Activated CD4-positive, alpha-beta T cell treated with anti-CD3 and anti-CD28 coated beads, Interleukin-2, Interleukin-6, amounts not matched to agents 100 ng/mL and 50 ng/mL, durations not matched to agents 16 hours and 8 hours (primary cell): ENCODE data around the gene GHRL.
"Not testable (repeated sequence)": the region's sequence is repeated elsewhere in the genome, so short reads cannot be mapped to it uniquely, and the experiment has no call there.

Source experiments
- DNase-seq: peaks from one replicate; pipeline ENCODE4 v3.0.0-alpha.2; 2020

GHRL gene

DNA sequence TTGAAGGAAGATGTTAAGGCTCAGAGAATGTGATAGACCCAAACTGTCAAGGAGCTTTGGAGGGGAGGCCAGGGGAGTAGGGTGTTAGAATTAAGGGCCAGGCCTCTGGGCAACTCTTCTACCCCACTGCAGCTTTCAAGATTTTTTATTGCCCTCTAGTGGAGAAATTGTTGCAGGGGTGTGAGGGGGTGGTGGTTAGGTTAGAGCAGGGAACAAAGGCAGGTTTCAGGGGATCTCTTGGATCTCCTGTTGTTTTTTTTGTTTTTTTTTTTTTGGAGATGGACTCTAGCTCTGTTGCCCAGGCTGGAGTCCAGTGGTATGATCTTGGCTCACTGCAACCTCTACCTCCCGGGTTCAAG lies 29.6 kb upstream of the GHRL start:
- peak; percentile 61 for DNase-seq

DNA sequence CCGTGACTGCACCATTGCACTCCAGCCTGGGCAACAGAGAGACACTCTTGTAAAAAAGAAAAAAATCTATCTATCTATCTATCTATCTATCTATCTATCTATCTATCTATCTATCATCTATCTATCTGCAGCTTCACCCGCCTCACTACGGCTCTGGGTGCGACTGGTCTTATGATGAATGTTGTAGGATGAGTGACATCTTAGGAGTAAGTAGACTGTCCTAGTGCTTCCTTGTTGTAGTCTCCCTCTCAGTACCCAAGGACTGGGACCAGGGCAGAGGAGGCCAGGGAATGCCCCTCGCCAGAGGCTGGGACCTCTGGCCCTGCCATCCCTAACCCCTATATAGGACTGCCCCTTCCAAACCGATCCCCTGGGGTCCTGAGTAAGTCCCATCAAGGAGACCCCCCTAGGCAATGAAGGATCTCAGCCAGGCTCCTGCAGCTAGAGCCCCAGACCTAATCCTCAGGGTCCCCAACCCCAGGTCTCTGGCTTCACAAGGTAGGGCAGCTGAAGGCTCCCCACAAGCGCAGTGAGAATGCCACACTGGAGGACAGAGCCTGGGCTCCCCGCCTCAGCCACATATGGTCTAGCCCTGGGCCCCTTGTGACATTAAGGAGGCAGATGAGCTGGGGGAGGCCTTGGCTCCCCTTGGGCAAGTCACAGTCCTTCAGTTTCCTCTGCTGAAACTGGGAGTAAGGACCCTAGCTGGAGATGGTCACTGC lies 29.0 kb upstream of the GHRL start:
- DNase-seq, result no peak

DNA sequence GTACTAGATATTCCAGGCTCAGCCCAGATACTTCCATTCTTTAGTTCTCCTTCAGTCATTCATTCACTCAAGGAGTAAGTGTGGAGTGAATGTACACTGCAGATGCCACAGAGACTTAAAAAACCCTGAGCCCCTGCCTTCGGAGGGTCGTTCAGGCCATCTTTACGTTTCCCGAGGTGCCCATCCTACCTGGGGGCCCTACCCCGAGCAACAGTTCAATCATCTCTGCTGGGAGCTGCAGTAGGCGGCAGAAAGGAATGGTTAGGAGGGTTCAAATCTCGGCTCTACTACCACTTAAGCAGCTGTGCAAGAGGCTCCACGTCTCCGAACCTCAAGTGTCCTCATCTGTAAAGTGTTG lies 27.6 kb upstream of the GHRL start:
- no peak for DNase-seq

DNA sequence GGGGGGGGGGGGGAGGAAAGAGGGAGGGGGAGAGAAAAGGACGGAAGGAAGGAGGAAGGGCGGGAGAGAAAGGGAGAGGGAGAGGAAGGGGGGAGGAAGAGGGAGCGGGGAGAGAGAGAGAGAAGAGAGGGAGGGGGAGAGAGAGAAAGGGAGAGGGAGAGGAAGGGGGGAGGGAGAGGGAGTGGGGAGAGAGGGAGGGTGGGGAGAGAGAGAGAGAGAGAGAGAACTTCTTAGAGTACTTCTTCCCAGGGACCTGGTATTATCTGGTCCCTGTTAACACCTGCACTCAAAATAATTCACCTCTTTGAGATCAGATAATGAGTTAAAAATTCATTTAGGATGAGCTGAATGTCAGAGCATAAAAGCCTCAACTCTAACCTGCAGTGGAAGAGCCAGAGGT lies 27.1 kb upstream of the GHRL start:
- no peak for DNase-seq

DNA sequence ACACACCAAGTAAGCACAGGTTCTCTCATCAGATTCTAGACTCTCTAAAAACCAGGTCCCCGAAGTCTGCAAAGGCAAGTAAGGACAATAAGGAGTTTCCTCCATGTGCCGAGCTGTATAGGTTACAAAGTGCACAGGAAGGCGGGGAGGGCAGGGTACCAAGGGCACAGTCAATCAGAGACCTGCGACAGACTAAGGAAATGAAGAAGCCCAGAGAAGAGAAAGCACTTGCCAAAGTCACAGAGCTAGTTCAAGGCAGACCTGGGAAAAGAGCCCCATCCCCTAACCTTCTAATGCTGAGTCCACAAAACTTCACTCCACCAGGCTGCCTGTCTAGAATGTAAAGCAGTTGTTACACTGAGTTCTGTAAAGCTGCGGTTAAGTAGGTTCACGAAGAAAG lies 26.5 kb upstream of the GHRL start:
- peak; percentile 33 for DNase-seq

DNA sequence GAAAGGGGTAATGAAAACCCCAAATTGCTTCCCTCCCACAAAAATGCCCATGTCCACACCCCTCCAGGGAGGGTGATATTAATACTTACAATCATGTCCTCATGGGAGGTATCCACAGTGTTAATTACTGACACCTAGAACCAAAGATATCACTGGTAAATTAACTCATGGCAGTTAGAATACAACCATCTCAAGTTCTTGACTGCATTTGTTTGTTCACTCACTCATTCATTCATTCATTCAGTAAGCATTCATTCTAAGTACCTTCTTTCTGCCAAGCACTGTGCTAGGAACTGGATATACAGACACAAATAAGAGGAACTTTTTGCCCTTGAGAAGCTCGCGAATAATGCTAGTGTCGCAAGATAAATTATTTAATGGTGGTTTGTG lies 25.2 kb upstream of the GHRL start:
- no peak for DNase-seq

DNA sequence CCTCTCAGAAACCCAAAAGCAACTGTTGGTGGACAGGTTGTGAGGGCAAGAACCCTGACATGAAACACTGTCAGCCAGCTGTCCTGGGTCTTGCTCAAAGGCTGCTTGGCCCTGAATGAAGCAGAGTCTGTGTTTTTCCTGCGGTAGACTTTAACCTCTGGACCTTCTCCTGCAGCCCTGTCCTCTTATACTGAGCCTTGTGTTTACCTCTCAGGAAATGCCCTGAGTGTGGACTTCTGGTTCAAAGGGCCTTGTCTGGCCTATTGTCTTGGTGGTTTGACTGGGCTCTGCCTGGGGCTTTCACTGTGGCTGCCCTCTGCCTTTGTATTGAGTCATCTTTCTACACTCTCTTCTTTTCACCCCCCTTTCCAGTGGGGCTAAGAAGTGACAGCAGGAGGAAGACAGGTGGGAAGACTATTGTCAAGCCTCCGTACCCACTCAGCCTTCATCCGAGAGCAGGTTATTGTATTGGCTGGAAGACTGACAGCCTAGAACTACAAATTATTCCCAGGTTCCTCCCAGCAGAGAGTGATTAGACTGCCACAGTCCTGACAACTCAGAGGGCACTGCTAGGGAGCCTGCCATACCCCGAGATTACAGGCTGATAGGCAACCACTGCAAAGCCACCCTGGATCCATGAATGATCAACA lies 24.7 kb upstream of the GHRL start:
- DNase-seq, result no peak

DNA sequence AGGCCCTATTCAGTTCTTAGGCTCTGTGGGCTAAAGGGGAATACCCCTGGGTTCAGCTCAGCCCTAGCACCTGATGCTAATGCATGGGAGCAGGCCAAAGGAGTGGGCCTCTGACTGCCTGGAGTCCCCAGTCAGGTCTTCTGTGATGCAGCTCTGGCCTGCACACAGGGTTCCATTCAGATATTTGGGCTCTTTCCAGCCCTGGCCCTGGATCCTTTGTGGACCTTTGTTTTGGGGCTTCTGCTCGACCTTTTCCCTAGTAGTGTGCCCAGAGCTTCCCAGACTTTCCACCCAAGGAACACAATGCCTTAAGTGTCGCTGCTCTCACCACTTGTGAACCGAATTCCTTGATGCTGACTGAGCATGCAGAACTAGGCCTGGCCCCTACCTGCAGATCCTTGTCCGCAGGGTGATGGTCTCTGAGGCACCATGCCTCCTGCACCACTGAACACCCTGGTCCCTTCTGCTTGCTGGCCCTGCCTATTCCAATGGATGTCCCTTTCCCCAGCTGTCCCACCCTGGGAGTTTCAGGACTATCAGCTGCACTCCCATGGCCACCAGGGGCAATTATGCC lies 23.1 kb upstream of the GHRL start:
- no peak for DNase-seq

DNA sequence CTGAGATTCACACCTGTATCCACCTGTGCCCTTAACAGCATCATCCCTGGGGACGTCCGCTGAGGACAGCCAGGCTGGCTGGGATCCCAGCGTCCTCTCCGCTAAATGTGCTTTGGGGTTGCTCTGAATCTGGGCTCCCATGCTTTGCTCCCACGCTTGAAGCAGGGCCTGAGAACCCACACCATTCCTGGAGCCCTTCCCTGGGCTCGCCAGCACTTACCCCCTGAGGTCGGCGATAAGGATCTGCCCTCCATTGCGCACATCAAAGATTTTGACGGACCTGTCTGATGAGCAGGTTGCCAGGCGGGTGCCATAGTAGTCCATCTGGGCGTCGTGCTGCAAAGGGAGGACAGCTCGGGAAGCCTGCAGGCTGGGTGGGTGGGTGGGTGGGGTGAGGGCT lies 22.4 kb upstream of the GHRL start:
- no peak for DNase-seq

DNA sequence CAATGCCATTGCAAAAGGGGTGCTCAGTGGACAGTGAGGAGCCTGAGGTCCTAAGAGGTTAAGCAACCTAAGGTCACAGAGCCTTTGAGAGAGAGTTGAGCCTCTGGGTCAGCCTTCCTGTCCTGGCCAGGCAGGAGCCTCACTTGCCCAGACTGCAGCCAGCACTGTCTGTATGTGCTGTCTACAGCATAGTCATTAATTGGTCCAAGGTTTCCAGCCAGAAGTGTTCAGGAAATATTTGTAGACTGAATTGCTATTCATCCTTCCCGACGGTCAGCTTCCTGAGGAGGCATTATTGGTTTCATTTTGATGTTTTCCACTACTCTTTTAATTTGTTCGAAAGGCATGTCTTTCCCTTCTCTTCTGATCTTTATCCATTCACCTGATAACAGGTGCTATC lies 20.1 kb upstream of the GHRL start:
- no peak for DNase-seq

DNA sequence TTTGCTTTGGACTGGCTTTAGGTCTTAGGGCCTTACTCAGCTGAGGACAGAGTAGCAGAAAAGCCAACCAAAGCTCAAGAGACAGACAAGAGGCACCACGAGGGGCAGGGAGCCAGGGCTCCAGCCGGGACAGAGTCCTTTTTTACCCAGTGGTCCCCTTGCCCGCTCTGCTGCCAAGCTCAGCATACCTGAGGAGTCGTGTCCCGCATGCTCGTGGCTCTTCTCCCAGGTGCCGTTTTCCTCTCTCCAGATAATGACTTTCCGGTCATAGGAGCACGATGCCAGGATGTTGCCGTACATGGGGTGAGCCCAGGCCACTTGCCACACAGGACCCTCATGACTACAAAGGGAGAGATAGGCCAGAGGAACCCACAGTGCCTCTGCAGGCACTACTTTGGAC lies 19.6 kb upstream of the GHRL start:
- no peak for DNase-seq

DNA sequence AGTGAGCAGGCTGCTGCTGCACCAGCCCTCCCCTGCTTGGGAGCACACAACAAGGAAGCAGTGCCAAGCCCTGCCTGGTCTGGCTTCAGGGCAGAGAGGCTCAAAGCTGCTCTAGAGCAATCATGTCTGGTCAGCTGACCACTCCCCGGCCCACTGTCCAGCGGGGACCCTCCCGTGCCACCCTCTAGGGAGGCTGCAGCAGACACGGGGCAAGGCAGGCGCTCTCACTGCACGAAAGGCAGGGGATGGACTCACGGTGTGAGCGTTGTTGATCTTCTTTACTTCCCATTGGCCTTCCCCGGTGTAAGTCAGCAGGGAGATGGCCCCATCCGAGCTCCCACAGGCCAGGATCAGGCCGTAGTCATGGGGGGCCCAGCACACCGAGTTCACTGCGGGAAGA lies 19.0 kb upstream of the GHRL start:
- DNase-seq, result no peak

DNA sequence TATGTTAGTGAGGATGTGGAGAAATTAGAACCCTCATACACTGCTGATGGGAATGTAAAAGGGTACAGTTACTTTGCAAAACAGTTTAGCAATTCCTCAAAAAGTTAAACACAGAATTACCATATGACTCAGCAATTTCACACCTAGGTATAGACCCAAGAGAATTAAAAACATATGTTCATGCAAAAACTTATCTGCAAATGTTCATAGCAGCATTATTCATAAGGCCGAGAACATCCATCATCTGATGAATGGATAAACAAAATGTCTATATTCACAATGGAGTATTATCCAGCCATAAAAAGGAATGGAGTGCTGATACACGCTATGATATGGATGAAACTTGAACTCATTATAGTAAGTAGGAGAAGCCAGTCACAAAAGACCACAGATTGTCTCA lies 17.8 kb upstream of the GHRL start:
- no peak for DNase-seq

DNA sequence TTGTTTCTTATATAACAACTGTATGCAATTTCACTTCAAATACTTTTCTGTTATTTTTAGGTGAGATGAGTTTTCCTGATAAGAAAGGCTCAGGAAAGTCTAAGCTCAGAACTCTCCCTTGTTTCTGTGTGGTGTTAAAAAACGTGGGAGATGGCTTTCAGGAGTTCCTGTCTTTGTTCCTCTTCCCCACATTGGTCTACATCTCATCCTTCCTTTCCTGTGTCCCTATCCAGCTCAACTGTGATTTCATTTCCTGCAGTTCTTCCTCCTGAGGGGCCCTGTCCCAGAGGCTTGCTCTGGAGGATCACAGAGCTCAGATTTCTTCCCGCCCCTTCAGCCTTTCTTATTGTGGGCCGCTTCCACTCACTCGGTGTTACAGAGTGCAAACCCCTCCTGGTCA lies 17.0 kb upstream of the GHRL start:
- DNase-seq, result no peak

DNA sequence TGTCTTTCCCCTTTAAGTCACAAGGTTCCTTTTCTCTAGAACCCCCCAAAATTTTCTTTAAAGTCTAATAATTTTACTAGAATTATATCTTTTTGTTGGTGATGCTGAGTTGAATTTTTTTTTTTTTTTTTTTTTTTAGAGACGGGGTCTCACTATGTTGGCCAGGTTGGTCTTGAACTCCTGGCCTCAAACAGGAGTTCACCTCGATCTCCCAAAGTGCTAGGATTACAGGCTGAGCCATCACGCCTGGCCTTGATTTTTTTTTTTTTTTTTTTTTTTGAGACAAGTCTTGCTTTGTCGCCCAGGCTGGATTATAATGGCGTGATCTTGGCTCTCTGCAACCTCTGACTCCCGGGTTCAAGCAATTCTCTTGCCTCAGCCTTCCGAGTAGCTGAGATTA lies 15.9 kb upstream of the GHRL start:
- DNase-seq, result no peak

DNA sequence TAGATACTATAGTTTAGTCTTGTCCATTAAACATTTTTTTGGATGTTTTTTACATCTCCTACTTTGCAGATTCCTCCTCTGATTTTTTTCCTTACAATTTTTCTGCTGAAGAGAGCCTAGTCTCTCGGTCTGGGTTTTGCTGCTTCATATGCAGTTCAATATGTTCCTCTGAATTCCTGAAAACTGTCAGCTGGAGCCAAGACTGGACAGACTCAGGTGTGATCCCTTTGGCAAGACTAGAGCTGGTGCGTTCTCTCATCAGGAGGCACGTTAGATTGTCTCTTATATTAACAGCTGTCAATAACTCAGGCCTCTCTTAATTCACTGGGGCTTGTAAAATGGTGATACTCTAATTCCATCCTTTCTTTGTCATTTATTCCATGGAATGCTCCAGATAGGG lies 13.4 kb upstream of the GHRL start:
- no peak for DNase-seq

DNA sequence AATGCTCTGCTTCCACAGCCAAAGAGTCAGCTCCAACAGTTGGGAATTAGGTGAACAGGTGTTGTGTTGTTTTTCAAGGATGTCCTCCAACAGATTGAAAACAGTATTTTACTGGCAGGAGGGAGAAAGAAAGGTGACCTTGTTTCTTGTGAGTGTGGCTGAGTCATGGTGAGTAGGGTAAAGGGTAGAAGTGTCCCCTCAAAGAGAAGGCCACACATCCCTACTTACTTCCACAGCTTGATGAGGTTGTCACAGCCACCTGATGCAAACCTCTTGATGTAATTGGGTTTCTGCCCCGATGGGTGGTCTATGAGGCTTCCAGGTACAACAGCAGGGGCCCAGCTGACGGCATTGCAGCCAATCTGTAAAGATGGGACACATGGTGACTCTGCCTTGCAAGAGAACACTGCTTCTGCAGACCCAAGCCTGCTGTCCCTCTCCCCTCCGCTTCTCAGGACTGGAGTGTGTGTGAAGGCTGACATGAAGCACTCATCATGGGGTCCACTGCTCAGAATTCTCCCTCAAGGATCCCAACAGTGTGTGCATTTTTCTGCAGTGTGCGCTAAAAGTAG lies 12.7 kb upstream of the GHRL start:
- DNase-seq, result no peak

DNA sequence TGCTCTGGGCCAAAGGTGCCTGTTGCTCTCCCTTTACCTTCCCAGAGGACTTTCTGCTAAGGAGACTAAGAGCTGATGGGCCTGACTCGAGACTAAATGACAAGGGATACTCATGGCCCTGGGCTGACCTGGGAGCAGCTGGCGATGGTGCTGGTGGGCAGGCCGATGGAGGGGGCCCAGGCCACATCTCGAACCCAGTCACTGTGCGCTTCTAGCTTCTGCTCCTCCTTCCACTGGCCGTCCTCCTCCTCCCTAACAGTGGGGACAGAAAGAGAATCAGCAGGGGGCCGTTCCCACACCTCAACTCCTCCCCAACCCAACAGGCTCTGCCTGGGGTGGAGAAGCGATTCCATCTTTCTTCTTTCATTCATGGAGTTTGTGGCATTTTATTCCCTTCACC lies 12.2 kb upstream of the GHRL start:
- no peak for DNase-seq

DNA sequence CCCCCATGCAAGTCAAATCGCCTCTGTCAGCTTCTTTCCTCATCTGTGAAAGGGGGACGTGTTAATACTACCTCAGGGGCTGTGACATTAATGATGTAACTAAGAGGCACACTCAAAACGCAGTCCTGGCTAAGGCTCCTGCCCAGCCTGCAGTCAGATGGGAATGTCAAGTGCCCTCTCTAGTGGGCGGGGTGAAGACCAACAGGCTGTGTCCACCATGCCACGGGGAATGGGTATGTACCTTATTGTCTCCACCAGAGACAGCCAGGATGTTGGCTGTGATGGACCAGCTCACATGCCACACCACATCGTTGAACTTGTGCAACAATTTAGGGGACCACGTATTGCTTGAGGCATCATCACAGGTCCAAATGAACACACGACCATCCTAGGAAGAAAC lies 11.0 kb upstream of the GHRL start:
- no peak for DNase-seq

DNA sequence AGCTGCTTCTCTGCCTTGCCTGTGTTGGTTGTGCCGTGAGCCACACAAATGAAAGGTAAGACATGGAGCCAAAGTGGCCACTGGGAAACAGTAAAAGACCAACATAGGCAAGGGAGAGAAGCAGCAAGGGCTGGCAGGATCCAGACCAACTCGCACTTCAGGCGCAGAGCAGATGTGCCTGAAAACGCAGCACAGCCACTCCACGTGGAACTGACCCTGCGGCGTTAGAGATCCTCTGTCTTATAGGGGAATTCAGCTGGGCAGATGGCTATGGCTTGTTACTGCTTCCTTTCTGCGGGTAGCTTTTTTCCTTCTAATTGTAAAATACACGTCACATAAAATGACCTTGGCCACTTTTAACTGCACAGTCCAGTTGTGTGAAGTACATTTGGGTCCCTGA lies 10.4 kb upstream of the GHRL start:
- no peak for DNase-seq

DNA sequence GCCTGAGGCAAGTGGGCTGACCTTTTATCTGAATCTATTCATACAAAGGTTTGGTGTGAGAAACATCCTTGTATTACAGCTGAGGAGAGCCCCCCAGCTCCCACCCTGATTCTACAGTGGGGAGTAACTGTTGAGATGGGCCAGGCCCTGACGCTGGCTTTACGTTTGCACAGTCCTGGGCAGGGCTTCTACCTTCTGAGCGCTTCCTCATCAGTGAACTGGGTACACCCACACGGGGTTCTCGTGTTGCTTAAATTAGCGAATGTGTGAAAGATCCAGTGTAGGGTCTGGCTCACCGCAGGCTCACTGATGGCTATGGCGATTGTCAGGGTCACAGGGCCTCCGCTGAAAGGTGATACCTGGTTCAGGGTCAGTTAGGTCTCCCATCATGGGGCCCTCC lies 7.3 kb upstream of the GHRL start:
- no peak for DNase-seq

DNA sequence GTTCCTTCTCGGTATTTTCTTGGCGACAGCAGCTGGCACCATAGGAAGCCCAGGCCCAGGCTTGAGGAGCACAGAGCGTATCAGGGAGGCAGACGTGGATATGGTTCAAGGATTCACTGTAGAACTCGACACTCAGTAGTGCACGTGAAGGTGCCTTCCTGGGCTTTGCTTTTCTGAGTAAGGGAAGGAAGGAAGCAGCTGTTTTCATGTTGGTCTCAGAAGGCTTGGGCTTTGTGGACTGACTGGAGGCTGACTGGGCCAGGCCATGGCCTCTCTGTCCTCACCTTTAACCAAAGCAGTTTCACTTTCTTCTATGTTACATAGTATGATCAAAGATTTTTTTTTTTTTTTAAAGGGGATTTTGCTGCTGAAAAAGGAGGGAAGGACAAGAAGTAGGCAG lies 6.9 kb upstream of the GHRL start:
- no peak for DNase-seq

DNA sequence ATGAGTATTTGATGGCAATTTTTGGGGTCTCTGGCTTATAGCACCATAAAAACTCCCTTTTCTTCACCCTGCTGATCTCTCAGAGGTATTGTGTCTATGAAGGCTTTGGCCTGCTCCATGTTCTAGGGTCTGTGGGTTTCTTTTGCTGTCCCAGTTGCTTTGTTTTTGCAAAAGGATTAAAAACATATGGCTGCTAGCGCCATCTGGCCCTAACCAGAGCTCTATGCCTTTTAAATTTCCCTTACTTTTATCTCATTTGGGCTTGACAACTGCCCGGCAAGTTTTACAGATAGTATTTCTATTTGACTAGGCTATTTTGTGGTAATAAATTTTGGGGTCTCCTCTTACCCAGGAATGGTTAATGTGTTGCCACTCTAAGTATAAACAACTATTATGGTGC lies 6.4 kb upstream of the GHRL start:
- no peak for DNase-seq

DNA sequence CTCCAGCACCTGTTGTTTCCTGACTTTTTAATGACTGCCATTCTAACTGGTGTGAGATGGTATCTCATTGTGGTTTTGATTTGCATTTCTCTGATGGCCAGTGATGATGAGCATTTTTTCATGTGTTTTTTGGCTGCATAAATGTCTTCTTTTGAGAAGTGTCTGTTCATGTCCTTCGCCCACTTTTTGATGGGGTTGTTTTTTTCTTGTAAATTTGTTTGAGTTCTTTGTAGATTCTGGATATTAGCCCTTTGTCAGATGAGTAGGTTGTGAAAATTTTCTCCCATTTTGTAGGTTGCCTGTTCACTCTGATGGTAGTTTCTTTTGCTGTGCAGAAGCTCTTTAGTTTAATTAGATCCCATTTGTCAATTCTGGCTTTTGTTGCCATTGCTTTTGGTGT lies 5.3 kb upstream of the GHRL start:
- not testable (repeated sequence) for DNase-seq
